B cell (primary cell): ENCODE measurements around the gene DNM1.
A peak's percentile ranks its signal among the peaks of the same experiment; 100 is the strongest.

Experiments
- CTCF ChIP-seq: fragments of 200-600 bp; IDR thresholded peaks from one replicate; pipeline ENCODE4 v1.8.0; 2022; ENCODE audit warnings: antibody characterized with exemption, mild to moderate bottlenecking
- EZH2 ChIP-seq: IDR thresholded peaks from 2 replicates; pipeline ENCODE4 v1.6.1; 2012; ENCODE audit warnings: borderline replicate concordance, low read depth, mild to moderate bottlenecking, moderate library complexity, low read length; ENCODE audit not compliant: insufficient read depth, poor library complexity, severe bottlenecking

DNA sequence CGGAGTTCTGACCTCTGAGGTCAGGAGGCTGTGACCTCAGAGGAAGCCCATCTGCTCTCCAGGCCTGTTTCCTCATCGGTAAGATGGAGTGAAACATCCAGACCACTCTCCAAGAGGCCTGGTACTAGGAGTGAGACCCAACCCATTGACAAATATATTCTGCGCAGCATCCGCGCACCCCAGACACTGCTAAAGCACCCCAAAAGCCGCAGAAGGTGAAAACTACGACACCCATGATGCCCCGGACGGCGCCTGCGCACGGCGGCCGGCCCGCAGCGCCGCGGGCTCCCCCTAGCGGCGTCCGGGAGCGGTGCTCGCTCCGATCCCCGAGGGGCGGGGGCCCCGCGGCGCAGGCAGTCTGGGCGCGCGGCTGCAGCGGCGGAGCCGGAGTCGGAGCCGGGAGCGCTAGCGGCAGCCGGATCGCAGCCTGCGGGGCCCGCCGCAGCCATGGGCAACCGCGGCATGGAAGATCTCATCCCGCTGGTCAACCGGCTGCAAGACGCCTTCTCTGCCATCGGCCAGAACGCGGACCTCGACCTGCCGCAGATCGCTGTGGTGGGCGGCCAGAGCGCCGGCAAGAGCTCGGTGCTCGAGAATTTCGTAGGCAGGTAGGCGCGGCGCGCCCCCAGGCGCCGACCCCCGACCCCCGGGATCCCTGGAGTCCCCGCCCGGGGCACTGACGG, at the start of gene DNM1:
- TF ChIP-seq EZH2, result no peak
- TF ChIP-seq CTCF, result peak; percentile 90
